Activated effector memory CD4-positive, alpha-beta T cell treated with anti-CD3 and anti-CD28 coated beads, Interleukin-2, amount 50 U/mL, for 16 hours (primary cell): ENCODE results near the gene TTK.
A peak's percentile ranks its signal among the peaks of the same experiment; 100 is the strongest.

Source experiments
- DNase-seq: peaks from one replicate; pipeline ENCODE4 v3.0.0-alpha.2; 2020

Gene TTK

DNA sequence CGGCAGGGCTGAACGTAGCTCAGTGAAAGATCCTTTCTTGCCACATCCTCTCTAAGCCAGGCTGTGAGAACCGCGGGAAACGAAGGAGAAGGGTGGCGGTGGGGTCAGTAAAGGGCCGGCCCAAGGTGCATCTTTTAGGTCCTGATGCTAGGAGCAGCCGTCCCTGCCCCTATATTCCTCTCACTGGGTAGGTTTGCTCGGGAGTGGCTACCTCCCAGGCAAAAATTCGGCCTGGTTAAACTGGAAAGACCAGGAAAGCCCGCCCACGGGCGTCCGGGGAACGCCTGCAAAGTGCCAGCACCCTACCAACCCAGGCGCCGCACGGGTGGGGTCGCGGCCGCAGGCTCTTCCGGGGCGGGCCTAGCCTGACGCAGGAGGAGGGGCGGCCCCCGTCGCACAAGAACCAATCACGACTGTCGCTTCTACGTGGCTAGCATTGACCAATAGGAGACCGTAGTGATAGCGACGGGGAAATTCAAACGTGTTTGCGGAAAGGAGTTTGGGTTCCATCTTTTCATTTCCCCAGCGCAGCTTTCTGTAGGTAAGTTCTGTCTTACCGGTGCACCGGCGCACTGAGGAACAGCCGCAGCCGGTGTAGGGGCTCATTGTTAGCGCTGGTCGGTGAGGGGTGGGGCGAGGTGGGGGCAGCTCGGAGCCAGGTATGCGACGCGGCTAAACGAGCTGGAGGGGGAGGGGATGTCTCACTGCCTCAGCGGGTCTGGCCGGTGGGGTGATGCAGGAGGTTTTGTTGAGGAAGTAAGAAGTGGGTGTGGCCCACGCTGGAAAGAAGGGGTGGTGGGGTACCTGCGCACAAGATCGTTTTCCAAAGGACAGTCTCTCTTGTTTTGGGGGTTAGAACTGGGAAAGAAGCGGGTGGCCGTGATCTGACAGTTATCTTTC is at the start of gene TTK:
TSS of gene TTK (plus strand) at position 477 of the 900 bp plus-strand sequence. CDS start 1,195 bp downstream, outside the sequence.
- DNase-seq: peak; percentile 96

- DNase-seq: no peak
These were observed 49.6 kb upstream of the TTK start for GRCh38 chr6:79954849-79955248.

DNA sequence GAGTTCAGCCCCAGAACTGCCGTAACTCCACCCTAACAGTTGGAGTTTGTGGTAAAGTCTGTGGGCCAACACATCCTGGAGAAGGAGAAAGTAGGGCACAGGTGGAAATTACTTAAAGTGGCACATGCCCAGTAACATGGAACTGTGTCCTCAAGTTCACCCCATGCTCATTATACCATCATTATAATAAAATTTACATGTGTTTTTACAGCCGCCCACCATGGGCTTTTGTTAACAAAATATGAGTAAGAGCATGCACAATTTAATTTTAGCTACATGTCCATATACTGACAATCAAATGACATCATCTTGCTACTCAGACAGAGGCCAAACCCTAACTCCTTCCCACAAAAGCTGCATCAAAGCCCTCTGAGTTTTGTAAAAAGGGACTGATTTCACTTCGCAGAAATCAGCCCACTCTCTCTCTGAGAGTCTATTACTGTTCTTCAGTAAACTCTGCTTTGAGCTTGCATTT is 39.8 kb upstream of the TTK start:
- DNase-seq: no peak

- no peak for DNase-seq
These were observed 37.3 kb upstream of the TTK start for GRCh38 chr6:79967178-79967577.

DNA sequence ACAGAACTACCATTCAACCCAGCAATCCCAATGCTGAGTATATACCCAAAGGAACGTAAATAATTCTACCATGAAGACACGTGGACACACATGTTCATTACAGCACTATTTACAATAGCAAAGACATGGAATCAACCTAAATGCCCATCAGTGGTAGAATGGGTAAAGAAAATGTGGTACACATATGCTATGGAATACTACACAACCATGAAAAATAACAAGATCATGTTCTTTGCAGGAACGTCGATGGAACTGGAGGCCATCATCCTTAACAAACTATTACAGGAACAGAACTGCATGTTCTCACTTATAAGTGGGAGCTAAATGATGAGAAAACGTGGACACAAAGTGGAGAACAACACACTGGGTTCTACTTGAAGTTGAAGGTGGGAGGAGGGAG is 34.7 kb upstream of the TTK start:
- DNase-seq: no peak

- DNase-seq: no peak
These were observed 33.3 kb upstream of the TTK start for GRCh38 chr6:79971193-79971592.

DNA sequence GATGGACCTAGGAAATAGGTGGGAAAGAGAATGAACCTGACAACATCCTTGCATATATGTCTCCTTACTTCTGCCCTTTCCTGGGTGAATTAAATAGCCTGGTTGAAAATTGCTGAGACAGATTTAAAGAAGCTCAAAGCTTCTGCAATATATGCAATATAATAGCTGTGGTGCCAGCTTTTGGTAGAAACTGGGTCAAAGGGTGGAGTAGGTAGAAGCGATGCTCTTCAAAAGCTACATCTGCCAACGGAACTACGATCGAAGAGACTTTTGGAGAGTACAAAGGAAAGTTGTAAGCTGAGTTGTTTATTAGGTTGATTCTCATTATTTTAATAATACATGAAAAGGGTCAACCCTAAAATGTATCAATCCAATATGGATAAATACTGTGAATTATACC is 22.8 kb upstream of the TTK start:
- no peak for DNase-seq

DNA sequence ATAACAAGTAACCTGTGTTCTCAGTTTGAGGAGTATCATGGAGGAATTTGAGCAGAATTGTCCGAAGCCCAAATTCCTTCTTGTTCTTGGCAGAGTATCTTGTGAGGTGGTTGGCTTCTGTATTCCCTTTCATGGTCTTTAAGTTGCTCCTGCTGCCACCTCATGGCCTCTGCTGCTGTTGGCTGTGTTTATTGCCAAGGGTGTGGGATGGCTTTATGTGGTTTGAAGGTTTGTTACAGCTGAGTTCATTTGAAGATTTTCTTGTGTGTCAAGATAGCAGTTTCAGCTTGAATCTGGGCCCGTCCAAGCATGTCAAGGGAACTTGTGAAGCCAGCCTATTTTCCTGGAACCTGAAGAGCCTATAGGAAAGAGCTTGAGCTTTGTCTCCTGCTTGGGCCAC is 20.2 kb upstream of the TTK start:
- DNase-seq: no peak

GRCh38 chr6:79985128-79985527 is 19.3 kb upstream of the TTK start:
- DNase-seq: no peak

DNA sequence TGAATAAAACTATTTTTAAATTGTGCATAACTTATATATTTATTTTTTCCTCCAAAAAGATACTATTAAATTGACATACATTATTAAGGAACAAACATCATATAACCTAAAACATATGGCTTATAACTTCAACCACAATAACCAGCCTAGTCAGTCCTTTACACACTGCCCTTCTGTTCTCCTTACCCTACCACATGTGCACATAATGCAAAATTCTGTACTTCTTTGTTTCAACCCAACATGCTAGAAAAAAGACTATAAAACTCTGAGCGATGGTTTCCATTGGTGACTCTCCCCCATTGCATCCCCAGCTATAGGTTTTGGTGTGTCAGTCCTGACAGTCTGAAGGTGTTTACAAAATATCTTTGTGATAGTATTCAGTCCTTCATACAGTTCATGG is 14.8 kb upstream of the TTK start:
- no peak for DNase-seq

DNA sequence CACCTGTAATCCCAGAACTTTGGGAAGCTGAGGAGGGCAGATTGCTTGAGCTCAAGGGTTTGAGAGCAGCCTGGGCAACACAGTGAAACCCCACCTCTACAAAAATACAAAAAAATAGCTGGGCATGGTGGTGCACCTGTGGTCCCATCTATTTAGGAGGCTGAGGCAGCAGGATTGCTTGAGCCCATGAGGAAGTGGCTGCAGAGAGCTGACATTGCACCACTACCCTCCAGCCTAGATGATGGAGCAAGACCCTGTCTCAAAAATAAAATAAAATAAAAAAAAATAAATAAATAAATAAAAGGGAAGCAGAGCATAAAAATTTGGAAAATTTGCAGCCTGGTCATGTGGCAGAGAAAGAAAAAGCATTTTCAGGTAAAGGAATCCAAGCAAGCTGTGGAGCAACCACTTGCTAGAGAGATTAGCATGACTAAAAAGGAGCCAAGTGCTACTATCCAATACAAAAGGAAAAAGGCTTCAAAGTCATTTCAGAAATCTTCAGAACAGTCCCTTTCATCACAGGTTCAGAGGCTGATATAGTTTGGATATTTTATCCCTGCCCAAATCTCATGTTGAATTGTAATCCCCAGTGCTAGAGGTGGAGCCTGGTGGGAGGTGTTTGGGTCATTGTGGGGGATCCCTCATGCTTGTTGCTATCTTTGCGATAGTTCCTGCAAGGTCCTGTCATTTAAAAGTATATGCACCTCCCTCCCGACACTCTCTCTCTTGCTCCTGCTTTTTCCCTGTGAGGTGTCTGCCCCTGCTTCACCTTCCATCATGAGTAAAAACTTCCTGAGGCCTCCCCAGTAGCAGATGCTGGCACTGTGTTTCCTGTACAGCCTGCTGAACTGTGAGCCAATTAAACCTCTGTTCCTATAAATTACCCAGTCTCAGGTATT is 11.2 kb upstream of the TTK start:
- no peak for DNase-seq

GRCh38 chr6:79993911-79994309 is 10.5 kb upstream of the TTK start:
- no peak for DNase-seq

GRCh38 chr6:79997728-79998127 is 6.7 kb upstream of the TTK start:
- no peak for DNase-seq

DNA sequence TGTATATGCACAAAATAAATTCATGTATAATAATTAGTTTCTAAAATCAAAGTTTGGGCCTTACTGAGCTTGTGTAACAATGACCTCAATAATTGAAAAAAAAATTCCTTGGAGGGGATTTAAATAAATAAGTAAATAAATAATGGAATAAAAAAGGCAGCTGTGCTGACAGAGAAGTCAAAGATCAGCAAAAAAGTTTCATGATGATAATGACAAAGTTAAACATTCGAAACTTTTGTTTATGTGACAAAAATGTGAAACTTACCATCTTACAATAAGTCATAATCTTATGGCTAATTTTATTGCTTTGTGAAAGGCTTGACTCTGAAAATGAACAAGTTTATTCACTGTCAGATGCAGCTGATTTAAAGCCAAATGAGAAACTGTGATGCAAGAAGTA is 3.1 kb upstream of the TTK start:
- DNase-seq: no peak

DNA sequence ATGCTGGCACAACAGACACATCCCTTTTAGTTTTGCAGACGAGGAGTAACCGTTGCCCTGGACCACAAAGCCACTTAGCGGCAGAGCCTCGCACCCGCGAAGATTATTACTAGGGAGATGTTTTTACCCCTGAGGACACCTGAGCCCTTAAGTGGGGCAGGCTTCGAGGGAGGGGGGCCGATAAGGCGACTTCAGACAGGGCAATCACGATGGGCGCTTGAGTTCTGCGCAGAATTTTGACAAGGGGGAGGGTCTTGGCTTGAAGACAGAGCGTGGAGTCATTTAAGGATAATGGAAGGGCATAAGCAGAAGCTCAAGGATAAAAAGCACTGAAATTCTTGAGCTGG is 650 bp upstream of the TTK start:
- DNase-seq: no peak

GRCh38 chr6:80005406-80005805 is 957 bp downstream of the TTK start:
- DNase-seq: no peak

- DNase-seq: no peak
These were observed 2.1 kb downstream of the TTK start for GRCh38 chr6:80006541-80006940.

- no peak for DNase-seq
These were observed 5.1 kb downstream of the TTK start for GRCh38 chr6:80009531-80009930.

DNA sequence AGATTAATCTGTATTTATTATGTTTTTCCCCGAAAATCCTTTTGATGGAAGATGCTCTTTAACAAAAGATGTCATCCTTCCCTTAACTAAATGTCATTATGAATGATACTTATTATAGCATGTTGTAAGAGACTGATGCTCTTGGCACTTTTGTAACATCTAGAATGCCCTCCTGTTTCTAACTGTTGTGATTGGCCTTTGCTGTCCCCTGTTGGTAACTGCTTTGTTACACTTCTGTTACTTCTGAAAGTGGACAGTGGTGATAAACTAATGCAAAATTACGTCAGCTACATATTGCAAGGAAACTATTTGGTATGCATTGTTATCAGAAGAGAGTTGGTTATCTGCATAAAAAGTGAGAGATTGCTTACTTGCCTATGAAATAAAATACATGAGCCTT is 5.8 kb downstream of the TTK start:
- DNase-seq: no peak

- DNase-seq: no peak
These were observed 11.5 kb downstream of the TTK start for GRCh38 chr6:80015839-80016435.

DNA sequence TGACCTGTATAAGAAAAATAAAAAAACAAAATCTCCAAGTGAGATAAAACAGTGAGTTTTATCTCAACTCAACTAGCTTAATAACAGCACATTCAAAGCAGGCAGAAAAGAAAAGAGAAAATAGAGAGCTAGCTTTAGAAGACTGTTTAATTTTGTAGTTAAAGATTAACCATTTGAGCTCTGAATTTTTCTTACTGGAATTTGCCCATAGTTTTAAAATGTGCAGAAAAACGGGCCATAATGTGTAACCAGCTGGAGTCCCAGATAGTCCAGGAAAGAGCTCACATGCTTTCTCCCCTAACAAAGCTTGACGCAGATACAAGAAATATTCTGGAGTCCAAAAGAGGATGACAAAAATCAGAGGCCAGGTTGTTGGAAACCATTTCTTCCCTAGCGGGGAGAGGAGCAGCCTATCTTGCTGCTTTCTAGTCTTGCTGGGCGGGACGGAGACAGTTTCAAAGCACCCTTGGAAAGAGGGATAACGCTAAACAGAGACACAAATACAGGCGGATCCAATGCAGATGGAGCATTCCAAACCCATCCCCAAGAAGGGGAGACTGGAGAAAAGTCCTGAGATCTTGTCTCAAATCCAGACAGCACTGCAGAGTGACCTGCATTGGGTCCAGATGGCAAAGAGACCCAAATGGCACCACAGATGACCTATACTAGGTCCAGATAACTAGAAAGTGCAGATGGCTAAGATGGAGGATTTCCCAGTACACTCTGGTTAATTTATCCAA is 16.1 kb downstream of the TTK start:
- DNase-seq: no peak

GRCh38 chr6:80021131-80021530 is 16.7 kb downstream of the TTK start:
- DNase-seq: no peak

GRCh38 chr6:80021591-80021990 is 17.1 kb downstream of the TTK start:
- no peak for DNase-seq
